Breast epithelium (tissue), 4 donors: Measurements from ENCODE around the gene CHRM3. TPM values are rescaled to one million over a fixed set of nuclear protein-coding genes. Genes with fewer than 3 reads are reported as not detected.

ENCODE experiments used
- DNase-seq, 2 donors: peaks; one replicate each; pipeline ENCODE4 v3.0.0-alpha.2; 2019; ENCODE audit warnings: low spot score in 2 of 2
- H3K27ac ChIP-seq, 2 donors: fragments of 200-600 bp; sonication (generic) in 1 of 2; one replicate each; pipeline ENCODE4 v1.5.1; 2016 to 2019; ENCODE audit warnings: mild to moderate bottlenecking in 1 of 2
- H3K27me3 ChIP-seq, 2 donors: fragments of 200-600 bp; sonication (generic) in 1 of 2; one replicate each; pipeline versions ENCODE4 v1.5.1 to v1.6.0; 2017 to 2019; ENCODE audit warnings: control low read depth in 1 of 2, mild to moderate bottlenecking in 1 of 2
- H3K36me3 ChIP-seq: fragments of 200-600 bp; one replicate; pipeline ENCODE4 v1.5.1; 2019
- H3K4me1 ChIP-seq, 2 donors: fragments of 200-600 bp; sonication (generic); one replicate each; pipeline ENCODE4 v1.5.1; 2016 to 2019; ENCODE audit warnings: control low read depth in 1 of 2
- H3K4me3 ChIP-seq, 3 donors: fragments of 200-600 bp; sonication (generic); 1 replicate in 2 of 3; 2 replicates in 1 of 3; pipeline ENCODE4 v1.5.1; 2016 to 2019; ENCODE audit warnings: mild to moderate bottlenecking in 3 of 3, moderate library complexity in 2 of 3
- H3K9me3 ChIP-seq, 2 donors: fragments of 200-600 bp; sonication (generic) in 1 of 2; one replicate each; pipeline ENCODE4 v1.5.1; 2016 to 2019; ENCODE audit warnings: control low read depth in 1 of 2
- POLR2A ChIP-seq: fragments of 450-650 bp; IDR thresholded peaks from one replicate; pipeline ENCODE4 v1.6.1; 2016; ENCODE audit warnings: antibody characterized with exemption, mild to moderate bottlenecking, moderate library complexity
- POLR2AphosphoS5 ChIP-seq, 3 donors: sonication (generic); formaldehyde crosslinking; IDR thresholded peaks; one replicate each; pipeline ENCODE4 v1.6.1; 2017; ENCODE audit warnings: antibody characterized with exemption in 3 of 3
- intact Hi-C: fragments of 100-400 bp; cut with DNase I; formaldehyde crosslinking; loops from one replicate; pipeline ENCODE4 v1.15.1; 2023; ENCODE audit warnings: low total_unique reads
- total RNA-seq, 3 donors: library from RNA; depleted of rRNA; stranded (reverse); fragments of >200 nt; gene quantifications; one replicate each; pipeline ENCODE4 v1.1.0, GENCODE V29; 2016
- TF ChIP-seq, protein P1 (sequence below), 3 donors: fragments of 450-650 bp; IDR thresholded peaks; one replicate each; pipeline ENCODE4 v1.5.1; 2016 to 2017; ENCODE audit warnings: antibody characterized with exemption in 3 of 3, mild to moderate bottlenecking in 3 of 3, moderate library complexity in 3 of 3

The CHRM3 gene
- total RNA-seq: 1 to 10 TPM; 1.6 to 4.8 (median 4.6) TPM

DNA sequence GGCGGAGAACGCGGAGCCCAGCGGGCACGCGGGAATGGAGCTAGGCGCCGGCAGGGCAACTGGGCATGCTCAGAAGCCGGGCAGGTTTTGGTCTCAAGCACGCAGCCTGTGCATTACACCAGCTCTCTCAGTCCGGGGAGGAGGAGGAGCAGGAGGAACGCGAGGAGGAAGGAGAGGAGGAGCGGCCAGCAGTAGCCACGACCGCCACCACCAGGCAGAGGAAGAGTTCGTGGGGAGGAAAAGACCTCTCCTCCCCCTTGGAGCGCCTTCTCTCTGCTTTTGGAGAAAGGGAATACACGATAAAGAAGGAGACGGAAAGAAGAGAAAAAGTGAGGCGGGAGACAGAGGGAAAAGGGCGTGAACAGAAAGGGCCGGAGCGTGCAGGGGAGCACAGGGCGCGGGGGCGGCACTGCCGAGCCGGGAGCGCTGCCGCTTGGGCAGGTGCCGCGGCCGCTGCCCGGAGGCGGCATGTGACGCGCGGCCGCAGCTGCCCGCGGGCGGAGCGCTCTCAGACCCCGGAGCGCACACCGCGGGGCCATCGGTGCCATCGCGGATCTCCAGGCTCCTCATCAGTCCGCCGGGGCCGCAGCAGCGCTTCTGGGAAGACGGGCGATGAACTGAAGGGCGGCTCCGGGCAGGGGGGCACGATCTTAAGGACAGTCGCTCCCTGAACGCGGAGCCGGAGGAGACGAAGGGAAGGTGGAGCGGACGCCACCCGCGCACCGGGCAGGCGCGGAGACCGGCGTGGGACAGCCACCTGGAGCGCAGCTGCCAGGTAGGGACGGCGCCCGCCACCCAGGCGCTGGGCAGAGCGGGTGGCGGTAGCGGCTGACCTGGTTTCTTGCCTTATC, at the start of gene CHRM3:
TSS of gene CHRM3 (plus strand) at position 116 of the 851 bp plus-strand sequence. CDS start 520,884 bp downstream, outside the sequence.
- DNase-seq: peak in 1 of 2 donors; percentile 20
- H3K36me3 ChIP-seq: no peaks in the 10 kb centered on the region
- H3K9me3 ChIP-seq: no peaks in the 10 kb centered on the region
- peaks cover 0 to 27% of the 10 kb centered on the region in 2 donors for H3K27me3 ChIP-seq
- no peaks in the 10 kb centered on the region for H3K4me1 ChIP-seq
- TF ChIP-seq, protein P1, sequence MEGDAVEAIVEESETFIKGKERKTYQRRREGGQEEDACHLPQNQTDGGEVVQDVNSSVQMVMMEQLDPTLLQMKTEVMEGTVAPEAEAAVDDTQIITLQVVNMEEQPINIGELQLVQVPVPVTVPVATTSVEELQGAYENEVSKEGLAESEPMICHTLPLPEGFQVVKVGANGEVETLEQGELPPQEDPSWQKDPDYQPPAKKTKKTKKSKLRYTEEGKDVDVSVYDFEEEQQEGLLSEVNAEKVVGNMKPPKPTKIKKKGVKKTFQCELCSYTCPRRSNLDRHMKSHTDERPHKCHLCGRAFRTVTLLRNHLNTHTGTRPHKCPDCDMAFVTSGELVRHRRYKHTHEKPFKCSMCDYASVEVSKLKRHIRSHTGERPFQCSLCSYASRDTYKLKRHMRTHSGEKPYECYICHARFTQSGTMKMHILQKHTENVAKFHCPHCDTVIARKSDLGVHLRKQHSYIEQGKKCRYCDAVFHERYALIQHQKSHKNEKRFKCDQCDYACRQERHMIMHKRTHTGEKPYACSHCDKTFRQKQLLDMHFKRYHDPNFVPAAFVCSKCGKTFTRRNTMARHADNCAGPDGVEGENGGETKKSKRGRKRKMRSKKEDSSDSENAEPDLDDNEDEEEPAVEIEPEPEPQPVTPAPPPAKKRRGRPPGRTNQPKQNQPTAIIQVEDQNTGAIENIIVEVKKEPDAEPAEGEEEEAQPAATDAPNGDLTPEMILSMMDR (IDR thresholded peaks at IDR 0.05): no peak
- TF ChIP-seq POLR2A: no peak
- no peak within 1 kb of the TSS for H3K27ac ChIP-seq
- intact Hi-C loops: no loop called here
- peak within 1 kb of the TSS; percentile 33 to 66 (median 59) for H3K4me3 ChIP-seq

DNA sequence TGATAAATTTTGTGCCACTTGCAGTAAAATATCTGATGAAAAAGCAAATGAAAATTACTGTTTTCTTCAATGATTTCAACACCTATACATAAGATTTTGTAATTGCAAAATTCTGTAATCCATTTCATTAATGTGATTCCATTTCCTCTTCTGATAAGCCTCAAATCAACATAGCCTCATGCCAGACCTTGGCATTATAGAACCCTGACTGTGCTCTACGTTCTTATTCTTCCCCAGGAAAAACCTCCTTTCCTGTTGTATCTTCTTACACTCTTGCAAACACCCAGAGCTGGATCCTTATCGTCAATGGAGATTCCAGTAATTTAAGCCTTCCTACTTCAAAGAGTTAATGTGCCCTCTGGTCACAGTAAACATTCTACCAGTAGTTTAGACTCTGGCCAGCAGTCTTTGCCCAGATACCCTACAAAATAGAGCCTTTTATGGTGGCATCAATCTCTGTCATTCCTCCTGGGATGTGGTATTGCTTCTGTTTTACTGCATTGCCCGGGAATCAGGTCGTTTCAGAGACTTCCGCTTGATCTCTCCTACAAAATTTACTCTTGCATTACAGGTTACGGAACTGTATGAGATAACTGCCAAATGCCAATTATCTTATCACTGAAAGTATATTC, 48.5 kb upstream of the CHRM3 start:
- H3K27ac ChIP-seq: no peak overlapping the region
- H3K4me3 ChIP-seq: no peak overlapping the region
- DNase-seq: no peak
- H3K36me3 ChIP-seq: no peaks in the 10 kb centered on the region
- no peak for TF ChIP-seq POLR2A
- TF ChIP-seq, protein P1 (IDR thresholded peaks at IDR 0.05): no peak
- TF ChIP-seq POLR2AphosphoS5 (IDR thresholded peaks at IDR 0.05): no peak
- no peaks in the 10 kb centered on the region for H3K4me1 ChIP-seq
- no peaks in the 10 kb centered on the region for H3K9me3 ChIP-seq
- no peaks in the 10 kb centered on the region for H3K27me3 ChIP-seq
- intact Hi-C loops: no loop called here

DNA sequence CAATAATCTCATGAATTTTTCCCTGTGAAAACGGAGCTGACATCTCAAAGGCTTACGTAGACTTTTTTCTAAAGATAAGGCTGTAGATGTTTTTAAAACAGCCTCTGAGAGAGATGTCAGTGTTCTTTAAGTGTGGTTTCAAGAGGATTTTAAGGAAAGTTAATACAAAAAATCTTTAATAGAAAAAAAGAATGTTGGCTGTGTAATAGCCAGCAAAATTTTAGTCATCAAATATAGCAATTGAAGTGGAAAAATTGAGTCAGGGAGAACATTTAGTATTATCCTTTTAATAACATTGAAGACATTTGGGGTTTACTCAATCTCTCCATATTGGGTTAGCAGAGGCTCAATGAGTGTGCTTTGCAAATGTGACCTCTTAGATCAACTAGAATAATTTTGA, 38.6 kb upstream of the CHRM3 start:
- no peak overlapping the region for H3K27ac ChIP-seq
- no peak overlapping the region for H3K4me3 ChIP-seq
- no peak for TF ChIP-seq POLR2AphosphoS5 (IDR thresholded peaks at IDR 0.05)
- TF ChIP-seq POLR2A: no peak
- TF ChIP-seq, protein P1 (IDR thresholded peaks at IDR 0.05): no peak
- H3K9me3 ChIP-seq: no peaks in the 10 kb centered on the region
- no peaks in the 10 kb centered on the region for H3K27me3 ChIP-seq
- no peak for DNase-seq
- intact Hi-C loops: no loop called here
- no peaks in the 10 kb centered on the region for H3K4me1 ChIP-seq
- no peaks in the 10 kb centered on the region for H3K36me3 ChIP-seq

DNA sequence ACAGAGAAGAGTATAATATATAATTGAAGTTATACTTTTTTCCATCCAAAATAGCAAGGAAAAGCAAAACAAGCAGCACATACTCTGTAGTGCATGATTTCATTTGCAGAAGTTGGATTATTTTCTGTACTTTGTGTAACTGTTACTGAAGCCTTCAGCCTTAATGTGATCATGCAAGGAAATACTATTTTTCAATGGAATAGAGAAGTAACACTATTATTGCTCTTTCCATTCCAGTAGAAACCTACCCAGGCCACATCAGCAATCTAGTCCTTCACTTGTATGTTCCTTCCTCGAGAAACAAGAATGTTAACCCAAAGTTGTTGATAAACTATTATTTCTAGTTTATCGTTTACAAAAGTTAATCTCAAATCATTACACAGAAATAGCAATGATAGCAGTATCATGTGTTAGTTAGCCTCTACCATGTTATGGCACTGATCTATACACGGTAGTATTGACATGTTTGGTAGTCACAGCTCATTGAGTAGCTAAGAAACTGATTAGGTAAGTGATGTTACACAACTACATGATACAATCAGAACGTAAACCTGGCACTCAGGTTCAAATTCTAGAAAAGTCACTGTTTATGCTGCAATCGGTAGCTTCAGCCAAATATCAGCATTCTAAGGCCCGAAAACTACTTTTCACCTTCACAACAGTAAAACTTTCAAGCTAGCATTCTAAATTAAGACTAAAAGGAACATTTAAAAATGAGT, 37.6 kb upstream of the CHRM3 start:
- Histone ChIP-seq H3K36me3 (no peaks in the 10 kb centered on the region), H3K4me3 (no peak overlapping the region), H3K4me1 (no peaks in the 10 kb centered on the region), H3K9me3 (no peaks in the 10 kb centered on the region), H3K27me3 (no peaks in the 10 kb centered on the region), H3K27ac (no peak overlapping the region)
- TF ChIP-seq POLR2A (no peak), POLR2AphosphoS5 (IDR thresholded peaks at IDR 0.05) (no peak)
- TF ChIP-seq, protein P1 (IDR thresholded peaks at IDR 0.05): no peak
- intact Hi-C loops: no loop called here
- no peak for DNase-seq
